HFFc6 (cell line): ENCODE data around the gene SMYD3. TPM values are rescaled to one million over a fixed set of nuclear protein-coding genes. Genes with fewer than 3 reads are reported as not detected.

ENCODE experiments used
- DNase-seq: peaks from one replicate; pipeline ENCODE4 v3.0.0-alpha.2; 2018
- H3K27ac Mint-ChIP-seq: 2 replicates; pipeline ENCODE4 v1.8.0; 2020; ENCODE audit warnings: mild to moderate bottlenecking, mixed read lengths
- H3K27me3 Mint-ChIP-seq: 2 replicates; pipeline ENCODE4 v1.8.0; 2021; ENCODE audit warnings: mild to moderate bottlenecking, moderate library complexity, mixed read lengths; ENCODE audit not compliant: insufficient read depth
- H3K36me3 Mint-ChIP-seq: 2 replicates; pipeline ENCODE4 v1.8.0; 2021; ENCODE audit warnings: low read depth, mixed read lengths
- H3K4me1 Mint-ChIP-seq: 2 replicates; pipeline ENCODE4 v1.8.0; 2020; ENCODE audit warnings: low read depth, mixed read lengths
- H3K4me3 Mint-ChIP-seq: 2 replicates; pipeline ENCODE4 v1.8.0; 2020; ENCODE audit warnings: mild to moderate bottlenecking, moderate library complexity, mixed read lengths
- H3K9me3 Mint-ChIP-seq: 2 replicates; pipeline ENCODE4 v1.8.0; 2020; ENCODE audit warnings: mild to moderate bottlenecking, mixed read lengths
- total RNA-seq, 6 experiments: library from RNA; stranded (reverse); fragmentation: NEBNext Ultra II Directional; extraction: Animal tissue kit (Norgen Biotek cat#: 25700); gene quantifications; 2 replicates in 1 of 6; 3 replicates in 5 of 6; pipeline ENCODE4 v1.2.3, GENCODE V29; 2021
- TF ChIP-seq, protein P1 (sequence below): fragments of 200-600 bp; sonication (generic); IDR thresholded peaks from 2 replicates; pipeline ENCODE4 v1.5.0; 2021; ENCODE audit warnings: antibody characterized with exemption, mild to moderate bottlenecking

SMYD3 gene
- total RNA-seq, 6 experiments from 2014 or later, result 28.4 to 37.9 (median 31.2) TPM

DNA sequence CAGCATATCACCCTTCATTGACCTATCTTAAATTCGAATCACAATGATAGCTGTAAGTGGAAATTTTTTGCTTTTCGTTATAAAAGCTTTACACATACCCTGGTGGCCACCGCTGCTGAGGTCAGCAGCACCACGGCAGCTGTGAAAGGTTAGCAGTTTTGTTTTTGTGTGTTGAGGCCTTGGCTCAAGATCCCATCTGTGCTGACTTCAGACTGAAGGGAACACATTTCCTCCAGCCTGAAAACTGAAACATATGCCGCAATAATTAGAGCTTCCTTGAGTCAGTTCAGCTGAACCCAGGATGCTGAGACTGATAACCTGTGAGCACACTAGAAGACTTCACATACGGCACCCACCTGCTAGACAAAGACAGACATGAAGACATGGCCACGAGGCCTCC is 103.0 kb downstream of the SMYD3 start:
- no peak for DNase-seq
- Mint-ChIP-seq H3K27me3 (no peaks in the 10 kb centered on the region), H3K27ac (no peak overlapping the region), H3K36me3 (no peaks in the 10 kb centered on the region), H3K9me3 (no peaks in the 10 kb centered on the region), H3K4me3 (no peak overlapping the region), H3K4me1 (peaks cover 15% of the 10 kb centered on the region)
- TF ChIP-seq, protein P1, sequence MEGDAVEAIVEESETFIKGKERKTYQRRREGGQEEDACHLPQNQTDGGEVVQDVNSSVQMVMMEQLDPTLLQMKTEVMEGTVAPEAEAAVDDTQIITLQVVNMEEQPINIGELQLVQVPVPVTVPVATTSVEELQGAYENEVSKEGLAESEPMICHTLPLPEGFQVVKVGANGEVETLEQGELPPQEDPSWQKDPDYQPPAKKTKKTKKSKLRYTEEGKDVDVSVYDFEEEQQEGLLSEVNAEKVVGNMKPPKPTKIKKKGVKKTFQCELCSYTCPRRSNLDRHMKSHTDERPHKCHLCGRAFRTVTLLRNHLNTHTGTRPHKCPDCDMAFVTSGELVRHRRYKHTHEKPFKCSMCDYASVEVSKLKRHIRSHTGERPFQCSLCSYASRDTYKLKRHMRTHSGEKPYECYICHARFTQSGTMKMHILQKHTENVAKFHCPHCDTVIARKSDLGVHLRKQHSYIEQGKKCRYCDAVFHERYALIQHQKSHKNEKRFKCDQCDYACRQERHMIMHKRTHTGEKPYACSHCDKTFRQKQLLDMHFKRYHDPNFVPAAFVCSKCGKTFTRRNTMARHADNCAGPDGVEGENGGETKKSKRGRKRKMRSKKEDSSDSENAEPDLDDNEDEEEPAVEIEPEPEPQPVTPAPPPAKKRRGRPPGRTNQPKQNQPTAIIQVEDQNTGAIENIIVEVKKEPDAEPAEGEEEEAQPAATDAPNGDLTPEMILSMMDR, result no peak

DNA sequence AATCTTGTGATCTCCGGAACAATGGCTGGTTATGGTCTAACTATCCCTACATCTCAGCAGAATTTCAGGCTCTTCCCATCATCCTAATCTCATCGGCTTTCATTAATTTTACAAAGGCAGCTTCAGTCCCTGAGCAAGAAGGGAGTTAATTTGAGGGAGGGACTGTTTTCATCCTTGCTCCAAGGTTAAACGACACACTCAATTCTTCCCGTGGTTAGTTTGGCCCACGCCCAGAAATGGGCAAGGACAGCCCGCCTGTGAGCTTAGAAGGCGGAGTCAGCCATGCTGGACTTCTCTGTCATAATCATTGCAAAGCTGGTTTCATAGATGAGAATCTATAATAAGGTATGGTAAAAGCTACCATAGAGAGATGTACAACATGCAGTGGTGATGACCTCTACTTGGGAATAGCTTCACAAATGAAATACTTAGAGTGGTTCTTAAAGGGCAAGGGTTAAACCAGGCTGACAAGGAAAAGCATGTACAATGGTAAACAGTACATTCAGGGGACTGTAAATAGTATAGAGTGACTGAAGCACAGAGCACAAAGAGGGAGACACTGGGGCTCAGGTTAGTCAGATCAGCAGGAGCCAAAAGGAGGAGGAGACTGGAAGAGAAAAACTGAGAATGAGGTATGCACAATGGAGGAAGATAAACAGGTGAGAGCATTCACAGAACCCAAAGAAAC is 108.8 kb downstream of the SMYD3 start:
- H3K36me3 Mint-ChIP-seq, result peaks cover 4% of the 10 kb centered on the region; the same call in 1 of the 2 replicates
- no peaks in the 10 kb centered on the region for H3K9me3 Mint-ChIP-seq
- no peak for DNase-seq
- H3K4me3 Mint-ChIP-seq, result no peak overlapping the region
- H3K27me3 Mint-ChIP-seq, result no peaks in the 10 kb centered on the region
- H3K4me1 Mint-ChIP-seq, result peaks cover 18% of the 10 kb centered on the region
- H3K27ac Mint-ChIP-seq, result no peak overlapping the region
- TF ChIP-seq, protein P1, result no peak

DNA sequence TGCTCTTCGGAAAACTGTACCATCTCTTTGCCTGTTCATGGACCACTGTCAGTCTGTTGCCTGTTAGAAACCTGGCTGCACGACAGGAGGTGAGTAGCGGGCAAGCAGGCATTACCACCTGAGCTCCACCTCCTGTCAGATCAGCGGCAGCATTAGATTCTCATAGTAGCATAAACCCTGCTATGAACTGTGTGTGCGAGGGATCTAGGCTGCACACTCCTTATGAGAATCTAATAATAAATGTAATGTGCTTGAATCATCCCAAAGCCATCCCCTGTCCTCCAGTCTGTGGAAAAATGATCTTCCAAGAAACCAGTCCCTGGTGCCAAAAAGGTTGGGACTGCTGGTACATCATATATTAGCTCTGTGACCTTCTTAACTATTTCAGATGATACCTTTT is 110.0 kb downstream of the SMYD3 start:
- H3K36me3 Mint-ChIP-seq, result peaks cover 5% of the 10 kb centered on the region
- H3K4me1 Mint-ChIP-seq, result peaks cover 18% of the 10 kb centered on the region
- TF ChIP-seq, protein P1, result no peak
- no peaks in the 10 kb centered on the region for H3K9me3 Mint-ChIP-seq
- no peak overlapping the region for H3K4me3 Mint-ChIP-seq
- DNase-seq, result no peak
- H3K27me3 Mint-ChIP-seq, result no peaks in the 10 kb centered on the region
- H3K27ac Mint-ChIP-seq, result no peak overlapping the region

DNA sequence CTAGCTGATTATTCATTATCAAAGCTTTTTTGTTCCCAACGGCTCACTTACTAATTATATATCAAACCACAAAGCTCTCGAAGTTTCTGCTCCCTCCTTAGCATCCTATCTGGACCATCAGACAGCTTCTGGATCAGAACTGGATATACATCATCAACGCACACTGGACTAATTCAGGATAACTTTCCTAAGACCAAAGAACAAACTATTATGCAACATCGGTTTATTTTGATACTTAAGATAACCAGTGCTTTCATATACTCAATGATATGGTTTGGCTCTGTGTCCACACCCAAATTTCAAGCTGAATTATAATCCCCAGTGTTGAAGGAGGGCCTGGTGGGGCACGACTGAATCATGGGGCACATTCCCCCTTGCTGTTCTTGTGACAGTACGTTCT is 110.8 kb downstream of the SMYD3 start:
- Mint-ChIP-seq H3K27me3 (no peaks in the 10 kb centered on the region), H3K27ac (no peak overlapping the region), H3K4me1 (peaks cover 18% of the 10 kb centered on the region), H3K4me3 (no peak overlapping the region), H3K9me3 (no peaks in the 10 kb centered on the region), H3K36me3 (peaks cover 12% of the 10 kb centered on the region)
- DNase-seq, result no peak
- TF ChIP-seq, protein P1, result no peak

DNA sequence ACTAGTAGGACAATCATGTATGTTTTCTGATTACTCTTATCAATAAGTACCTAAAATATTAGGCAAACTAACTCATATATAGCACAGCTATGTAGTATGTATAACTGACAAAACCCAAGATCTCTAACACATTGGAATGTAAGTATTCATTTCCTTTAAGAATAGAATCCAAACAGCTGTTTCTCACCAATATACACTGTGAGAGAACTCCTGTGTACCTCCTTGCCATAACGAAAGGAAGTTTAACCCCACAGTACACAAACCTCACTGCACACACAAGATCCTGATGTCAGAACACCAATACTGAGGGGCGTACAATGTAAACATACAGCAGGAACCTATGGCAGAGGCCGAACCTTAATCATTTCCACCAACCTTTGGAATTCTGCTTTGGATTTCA is 113.0 kb downstream of the SMYD3 start:
- Mint-ChIP-seq H3K9me3 (peaks cover 6% of the 10 kb centered on the region), H3K27me3 (no peaks in the 10 kb centered on the region; the same call in 1 of the 2 replicates), H3K4me1 (peaks cover 18% of the 10 kb centered on the region), H3K4me3 (no peak overlapping the region), H3K36me3 (peaks cover 21% of the 10 kb centered on the region), H3K27ac (no peak overlapping the region)
- TF ChIP-seq, protein P1, result no peak
- no peak for DNase-seq
